IPS-15b (cell line): Measurements from ENCODE around the gene TRPT1.

Source experiments
- H3K27me3 ChIP-seq: one replicate; pipeline ENCODE4 v1.6.1; 2013; ENCODE audit warnings: low read length; ENCODE audit not compliant: control insufficient read depth, insufficient read depth
- H3K36me3 ChIP-seq: one replicate; pipeline ENCODE4 v1.6.1; 2013; ENCODE audit warnings: low read length; ENCODE audit not compliant: control insufficient read depth, insufficient read depth
- H3K4me1 ChIP-seq: one replicate; pipeline ENCODE4 v1.6.1; 2013; ENCODE audit warnings: mild to moderate bottlenecking, low read length; ENCODE audit not compliant: control insufficient read depth, insufficient read depth
- H3K4me3 ChIP-seq: one replicate; pipeline ENCODE4 v1.5.1; 2013; ENCODE audit warnings: low read depth, low read length
- H3K9ac ChIP-seq: one replicate; pipeline ENCODE4 v1.6.1; 2013; ENCODE audit warnings: low read depth, mild to moderate bottlenecking, low read length
- H3K9me3 ChIP-seq: one replicate; pipeline ENCODE4 v1.6.1; 2013; ENCODE audit warnings: mild to moderate bottlenecking, low read length; ENCODE audit not compliant: control insufficient read depth, insufficient read depth

The TRPT1 gene

DNA sequence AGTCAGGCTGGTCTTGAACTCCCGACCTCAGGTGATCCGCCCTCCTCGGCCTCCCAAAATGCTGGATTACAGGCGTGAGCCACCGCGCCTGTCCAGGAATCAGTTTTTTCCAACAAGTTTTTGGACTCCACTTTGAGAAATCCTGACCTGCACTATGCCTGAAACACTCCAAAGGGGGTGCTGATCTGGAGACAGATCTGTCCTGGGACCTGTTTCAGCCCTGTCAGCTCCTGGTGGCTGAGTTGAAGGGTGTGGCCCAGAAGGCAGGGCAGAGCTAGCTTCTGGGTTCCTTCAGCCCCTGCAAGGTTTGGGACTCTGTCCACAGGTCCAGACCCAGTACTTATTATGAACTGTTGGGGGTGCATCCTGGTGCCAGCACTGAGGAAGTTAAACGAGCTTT lies 5.6 kb upstream of the TRPT1 start:
- H3K9ac ChIP-seq, result no peak overlapping the region
- H3K9me3 ChIP-seq, result no peaks in the 10 kb centered on the region
- peaks cover 5% of the 10 kb centered on the region for H3K36me3 ChIP-seq
- H3K4me3 ChIP-seq, result no peak overlapping the region
- no peaks in the 10 kb centered on the region for H3K4me1 ChIP-seq
- peaks cover 3% of the 10 kb centered on the region for H3K27me3 ChIP-seq

DNA sequence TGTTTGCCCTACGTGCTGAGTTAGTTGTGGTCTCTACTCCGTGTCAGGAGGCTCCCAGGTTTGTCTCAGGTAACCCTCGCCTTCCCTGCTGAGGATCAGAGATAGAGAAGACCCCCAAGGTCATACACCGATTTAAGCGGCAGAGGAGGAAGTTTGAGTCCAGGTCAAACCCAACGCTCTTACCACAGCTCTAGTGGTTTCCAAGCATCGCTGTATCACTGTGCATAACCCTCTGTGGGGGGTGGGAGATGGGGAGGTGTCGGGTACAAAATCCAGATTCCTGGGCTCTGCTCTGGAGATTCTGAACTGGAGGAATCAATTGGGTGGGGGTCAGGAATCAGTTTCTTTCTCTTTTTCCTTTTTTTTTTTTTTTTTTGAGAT lies 5.0 kb upstream of the TRPT1 start:
- Histone ChIP-seq H3K4me3 (peak overlapping the region; percentile 79), H3K9ac (peak overlapping the region; percentile 73), H3K9me3 (no peaks in the 10 kb centered on the region), H3K4me1 (no peaks in the 10 kb centered on the region), H3K27me3 (peaks cover 3% of the 10 kb centered on the region), H3K36me3 (peaks cover 5% of the 10 kb centered on the region)

DNA sequence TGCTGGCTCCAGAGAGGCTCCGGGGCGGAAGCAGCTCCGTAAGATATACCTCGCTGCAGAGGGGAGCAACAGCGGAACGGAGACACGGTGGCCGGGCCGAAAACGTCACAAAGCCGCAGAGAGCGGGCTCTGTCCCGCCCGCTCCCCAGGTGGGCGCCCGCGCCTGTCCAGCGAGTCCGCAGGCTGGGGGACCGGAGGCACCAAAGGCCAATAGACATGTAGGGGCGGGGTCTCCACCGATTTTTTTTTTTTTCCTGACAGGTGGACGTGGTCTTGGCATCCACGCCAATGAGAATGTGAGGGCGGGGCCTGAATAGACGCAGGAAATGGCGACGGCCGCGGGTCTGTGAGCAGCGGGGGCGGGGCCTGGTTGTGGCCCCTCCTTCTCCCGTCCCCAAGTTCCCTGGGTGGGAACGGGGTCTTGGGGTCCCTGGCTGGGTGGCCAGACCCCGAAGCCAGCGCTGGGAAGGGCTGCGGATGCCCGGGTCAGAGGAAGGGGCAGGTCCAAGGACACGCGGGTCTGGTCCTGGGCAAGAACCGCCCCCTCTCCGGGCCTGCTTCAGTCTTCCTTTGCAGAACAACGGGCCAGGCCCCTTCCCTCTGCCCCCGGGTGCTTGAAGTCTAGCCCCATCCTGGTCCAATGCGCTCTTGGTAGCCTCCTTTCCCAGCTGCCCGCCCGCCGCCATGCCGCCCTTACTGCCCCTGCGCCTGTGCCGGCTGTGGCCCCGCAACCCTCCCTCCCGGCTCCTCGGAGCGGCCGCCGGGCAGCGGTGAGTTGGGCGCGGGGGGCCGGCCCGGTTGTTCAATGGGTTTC lies 4.4 kb upstream of the TRPT1 start, which contains the start of gene DNAJC4:
Gene DNAJC4, plus strand, starts transcription at position 378 of the 814 bp plus-strand sequence. Its CDS starts 307 bp downstream, at position 685.
- Histone ChIP-seq H3K4me3 (peak within 1 kb of the TSS; percentile 79), H3K9me3 (no peaks in the 10 kb centered on the region), H3K27me3 (peaks cover 3% of the 10 kb centered on the region), H3K9ac (peak within 1 kb of the TSS; percentile 73), H3K4me1 (no peaks in the 10 kb centered on the region), H3K36me3 (no peaks in the 10 kb centered on the region)

DNA sequence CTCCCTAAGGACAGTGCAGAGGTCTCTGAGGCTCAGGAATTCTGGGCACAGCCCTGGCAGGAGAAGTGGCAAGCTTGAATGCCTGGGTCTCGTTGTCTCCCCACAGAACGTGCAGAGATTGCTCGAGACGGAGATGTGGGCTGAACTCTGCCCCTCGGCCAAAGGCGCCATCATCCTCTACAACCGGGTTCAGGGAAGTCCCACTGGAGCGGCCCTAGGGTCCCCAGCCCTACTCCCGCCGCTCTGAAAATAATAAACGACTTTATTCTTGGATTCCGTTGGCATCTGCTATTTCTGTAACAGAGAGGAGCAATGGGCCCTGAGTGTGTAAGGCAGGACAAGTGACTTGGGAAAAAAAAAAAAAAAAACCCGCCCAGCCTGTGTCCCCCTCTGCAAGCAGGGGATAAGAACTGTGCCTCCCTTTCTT lies 3.8 kb upstream of the TRPT1 start:
- Histone ChIP-seq H3K4me3 (peak overlapping the region; percentile 53), H3K27me3 (peaks cover 3% of the 10 kb centered on the region), H3K9me3 (no peaks in the 10 kb centered on the region), H3K9ac (no peak overlapping the region), H3K36me3 (no peaks in the 10 kb centered on the region), H3K4me1 (no peaks in the 10 kb centered on the region)

DNA sequence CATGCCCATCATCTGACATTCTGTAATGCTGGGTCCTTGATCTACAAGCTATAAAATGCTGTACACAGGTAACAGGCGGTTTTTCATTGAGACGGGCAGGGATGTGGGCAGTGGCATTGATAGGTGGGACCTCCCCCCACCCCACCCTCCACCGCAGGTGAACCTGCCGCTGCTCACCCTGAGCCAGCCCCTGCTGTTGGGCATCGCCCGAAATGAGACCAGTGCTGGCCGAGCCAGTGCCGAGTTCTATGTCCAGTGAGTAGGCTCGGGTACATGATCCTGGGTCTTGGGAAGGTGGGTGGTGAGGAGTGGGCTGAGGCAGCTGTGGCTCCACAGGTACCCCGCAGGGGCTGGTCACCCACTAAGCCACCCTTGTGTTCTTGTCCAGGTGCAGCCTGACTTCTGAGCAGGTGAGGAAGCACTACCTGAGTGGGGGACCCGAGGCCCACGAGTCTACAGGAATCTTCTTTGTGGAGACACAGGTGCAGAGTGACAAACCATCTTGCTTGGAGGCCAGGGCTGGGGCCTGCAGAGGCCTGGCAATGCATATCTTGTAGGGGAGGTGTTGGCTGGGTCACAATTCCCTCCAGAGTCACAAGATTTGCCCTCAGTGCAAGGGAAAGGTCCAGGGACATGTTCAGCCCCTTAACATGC lies 3.2 kb upstream of the TRPT1 start:
- Histone ChIP-seq H3K9ac (no peak overlapping the region), H3K4me3 (no peak overlapping the region), H3K9me3 (no peaks in the 10 kb centered on the region), H3K27me3 (peaks cover 3% of the 10 kb centered on the region), H3K4me1 (no peaks in the 10 kb centered on the region), H3K36me3 (peaks cover 4% of the 10 kb centered on the region)

DNA sequence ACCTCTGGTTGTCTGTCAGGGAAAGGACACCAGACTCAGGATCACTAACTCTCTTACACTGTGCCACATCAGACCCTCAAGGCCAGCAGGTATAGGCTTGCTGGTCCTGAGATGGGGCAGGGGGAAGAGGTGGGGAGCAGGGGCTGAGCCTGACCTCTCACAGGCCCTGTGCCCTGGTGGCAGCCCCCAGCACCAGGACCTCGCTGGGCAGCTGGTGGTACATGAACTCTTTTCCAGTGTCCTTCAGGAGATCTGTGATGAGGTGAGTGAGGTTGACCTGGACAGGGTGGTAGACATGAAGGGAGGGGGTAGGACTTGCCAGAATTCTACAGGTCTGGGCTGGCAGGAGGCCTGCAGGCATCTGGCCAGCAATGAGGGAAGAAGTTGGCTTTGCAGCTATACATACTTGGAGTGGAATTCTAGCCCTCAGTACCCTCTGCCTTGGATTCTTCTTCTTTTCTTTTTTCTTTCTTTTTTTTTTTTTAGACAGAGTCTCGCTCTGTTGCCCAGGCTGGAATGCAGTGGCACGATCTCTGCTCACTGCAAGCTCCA lies 1.5 kb upstream of the TRPT1 start:
- Histone ChIP-seq H3K27me3 (peaks cover 3% of the 10 kb centered on the region), H3K4me1 (no peaks in the 10 kb centered on the region), H3K9ac (no peak overlapping the region), H3K36me3 (peaks cover 7% of the 10 kb centered on the region), H3K9me3 (no peaks in the 10 kb centered on the region), H3K4me3 (no peak overlapping the region)

DNA sequence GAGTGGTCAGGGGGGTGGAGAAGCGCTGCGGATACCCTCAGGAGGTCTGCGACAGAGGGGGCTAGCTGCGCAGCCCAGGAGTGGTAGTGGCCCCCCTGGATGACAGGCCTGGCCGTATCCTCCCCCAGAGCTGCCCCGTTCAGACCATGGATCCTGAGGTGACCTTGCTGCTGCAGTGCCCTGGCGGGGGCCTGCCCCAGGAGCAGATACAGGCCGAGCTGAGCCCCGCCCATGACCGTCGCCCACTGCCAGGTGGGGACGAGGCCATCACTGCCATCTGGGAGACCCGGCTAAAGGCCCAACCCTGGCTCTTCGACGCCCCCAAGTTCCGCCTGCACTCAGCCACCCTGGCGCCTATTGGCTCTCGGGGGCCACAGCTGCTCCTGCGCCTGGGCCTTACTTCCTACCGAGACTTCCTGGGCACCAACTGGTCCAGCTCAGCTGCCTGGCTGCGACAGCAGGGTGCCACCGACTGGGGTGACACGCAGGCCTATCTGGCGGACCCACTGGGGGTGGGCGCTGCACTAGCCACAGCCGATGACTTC lies 593 bp upstream of the TRPT1 start:
- Histone ChIP-seq H3K4me3 (peak overlapping the region; percentile 97), H3K9ac (peak overlapping the region; percentile 89), H3K36me3 (peaks cover 7% of the 10 kb centered on the region), H3K4me1 (no peaks in the 10 kb centered on the region), H3K9me3 (no peaks in the 10 kb centered on the region), H3K27me3 (peaks cover under 1% of the 10 kb centered on the region)

DNA sequence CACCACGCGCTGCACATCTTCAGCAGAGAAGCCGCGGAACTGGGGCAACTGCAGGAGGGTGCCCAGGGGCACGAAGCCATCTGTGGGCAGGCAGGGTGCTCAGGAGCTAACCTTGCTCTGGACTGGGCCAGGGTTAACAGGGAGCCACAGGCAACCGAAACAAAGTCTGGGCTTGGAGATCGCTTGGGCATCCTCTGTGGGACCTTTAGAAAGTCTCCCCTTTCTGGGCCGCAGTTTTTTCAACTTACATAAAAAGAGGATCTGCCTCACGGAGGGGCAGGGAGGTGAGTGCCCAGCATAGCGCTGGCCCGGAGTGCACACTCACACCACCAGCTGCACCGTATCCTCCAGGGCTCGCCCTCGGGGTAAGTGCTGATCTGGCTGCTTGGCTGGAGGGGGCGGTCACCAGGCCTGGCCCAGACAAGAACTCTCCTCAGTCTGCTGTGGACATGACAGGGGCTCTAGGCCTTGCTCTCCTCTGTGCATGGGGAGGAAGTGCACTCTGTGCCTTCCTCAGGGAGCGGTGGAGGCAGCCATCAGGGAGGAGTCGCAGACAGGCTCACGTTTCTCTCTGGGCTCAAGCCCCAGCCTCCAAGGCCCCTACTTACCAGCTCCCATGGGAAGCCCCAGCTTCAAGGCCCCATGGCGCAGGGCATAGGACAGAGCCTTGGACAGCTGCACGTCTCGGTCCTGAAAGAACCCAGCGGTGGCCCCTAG lies 937 bp downstream of the TRPT1 start:
- no peaks in the 10 kb centered on the region for H3K4me1 ChIP-seq
- no peaks in the 10 kb centered on the region for H3K9me3 ChIP-seq
- peak overlapping the region; percentile 83 for H3K9ac ChIP-seq
- peaks cover 7% of the 10 kb centered on the region for H3K36me3 ChIP-seq
- H3K4me3 ChIP-seq, result peak overlapping the region; percentile 97
- no peaks in the 10 kb centered on the region for H3K27me3 ChIP-seq

DNA sequence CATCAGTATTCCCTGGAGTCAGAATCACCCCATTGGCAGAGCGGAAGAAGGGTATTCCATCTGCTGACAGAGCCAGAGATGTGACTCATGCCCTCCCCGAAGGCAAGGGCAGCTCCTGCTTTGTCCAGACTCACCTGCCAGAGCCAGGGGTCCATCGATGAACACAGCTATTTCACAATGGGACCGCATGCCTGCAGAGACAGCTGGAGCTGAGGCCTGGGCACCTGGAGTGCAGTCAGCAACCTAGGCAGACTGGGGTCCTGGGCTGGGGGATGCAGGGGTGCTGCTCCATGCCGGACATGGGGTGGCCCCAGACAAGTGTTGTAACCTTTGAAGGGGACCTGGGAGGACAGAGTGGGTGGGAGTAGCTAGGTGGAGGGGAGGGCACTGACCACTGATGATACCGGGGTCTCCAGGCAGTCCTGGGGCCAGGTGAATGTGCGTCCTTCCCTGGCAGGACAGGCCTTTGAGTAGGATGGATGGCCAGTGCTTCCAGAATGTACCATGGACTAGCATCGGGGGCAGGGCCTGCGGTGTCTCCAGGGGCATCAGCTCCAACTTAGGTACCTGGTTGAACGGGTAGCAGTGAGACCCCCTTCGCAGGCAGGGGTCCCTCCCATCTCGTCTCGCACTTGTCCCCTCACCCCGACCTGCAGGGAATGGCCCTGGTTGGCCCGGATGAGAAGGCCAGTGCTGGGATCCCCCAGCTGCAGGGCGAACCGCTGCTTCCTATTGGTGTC lies 1.7 kb downstream of the TRPT1 start:
- H3K4me3 ChIP-seq, result no peak overlapping the region
- no peaks in the 10 kb centered on the region for H3K27me3 ChIP-seq
- peaks cover 7% of the 10 kb centered on the region for H3K36me3 ChIP-seq
- H3K9me3 ChIP-seq, result no peaks in the 10 kb centered on the region
- no peak overlapping the region for H3K9ac ChIP-seq
- no peaks in the 10 kb centered on the region for H3K4me1 ChIP-seq

DNA sequence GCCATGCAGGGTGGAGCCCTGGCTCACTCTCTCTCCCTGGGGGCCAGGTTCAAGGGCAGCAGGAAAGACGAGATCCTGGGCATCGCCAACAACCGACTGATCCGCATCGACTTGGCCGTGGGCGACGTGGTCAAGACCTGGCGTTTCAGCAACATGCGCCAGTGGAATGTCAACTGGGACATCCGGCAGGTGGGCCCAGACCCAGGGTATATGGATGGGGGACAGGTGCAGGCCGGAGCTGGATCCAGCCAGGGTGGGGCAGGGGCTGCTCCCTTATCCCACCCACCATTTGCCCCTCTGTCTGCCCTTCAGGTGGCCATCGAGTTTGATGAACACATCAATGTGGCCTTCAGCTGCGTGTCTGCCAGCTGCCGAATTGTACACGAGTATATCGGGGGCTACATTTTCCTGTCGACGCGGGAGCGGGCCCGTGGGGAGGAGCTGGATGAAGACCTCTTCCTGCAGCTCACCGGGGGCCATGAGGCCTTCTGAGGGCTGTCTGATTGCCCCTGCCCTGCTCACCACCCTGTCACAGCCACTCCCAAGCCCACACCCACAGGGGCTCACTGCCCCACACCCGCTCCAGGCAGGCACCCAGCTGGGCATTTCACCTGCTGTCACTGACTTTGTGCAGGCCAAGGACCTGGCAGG lies 2.9 kb downstream of the TRPT1 start:
- H3K27me3 ChIP-seq, result no peaks in the 10 kb centered on the region
- peaks cover 11% of the 10 kb centered on the region for H3K36me3 ChIP-seq
- H3K9ac ChIP-seq, result no peak overlapping the region

More for the DNA sequence above, 2.9 kb downstream of the TRPT1 start:
- Histone ChIP-seq H3K4me3 (no peak overlapping the region), H3K4me1 (no peaks in the 10 kb centered on the region), H3K9me3 (no peaks in the 10 kb centered on the region)
